ENCODE data around the gene LHFPL4. TPM values are rescaled to one million over a fixed set of nuclear protein-coding genes. Genes with fewer than 3 reads are reported as not detected.

LHFPL4 gene
- total and polyA plus RNA-seq, 2 of the 8 experiments (the other 6 are each of a cell fraction or from before 2014, with no cell fraction given): 5.0 to 16.9 TPM

GRCh38 chr3:9552252-9552999 is 1.2 kb downstream of the LHFPL4 start (continued):
- TF ChIP-seq SIN3A (conservative IDR thresholded peaks at IDR 0.05 in 1 of 2, IDR thresholded peaks at IDR 0.05 in 1 of 2; ENCODE audit: low read depth in 1 of 2, low read length in 2 of 2) (peak; percentile 100), JUN (IDR thresholded peaks at IDR 0.05; ENCODE audit: low read depth, low read length) (no peak), ATF2 (IDR thresholded peaks at IDR 0.05; ENCODE audit: low read length) (no peak), YY1 (IDR thresholded peaks at IDR 0.05; ENCODE audit: low read depth, low read length) (no peak), POU5F1 (IDR thresholded peaks at IDR 0.05; ENCODE audit: low read depth, low read length) (no peak), TAF7 (optimal IDR thresholded peaks at IDR 0.05; ENCODE audit: borderline replicate concordance, low read depth, low read length) (peak; percentile 80), EGR1 (IDR thresholded peaks at IDR 0.05; ENCODE audit: borderline replicate concordance, low read depth, low read length) (no peak), SIRT6 (IDR thresholded peaks at IDR 0.05; ENCODE audit: low read length) (no peak), HDAC6 (IDR thresholded peaks at IDR 0.05; ENCODE audit: low read depth, low read length) (no peak), BRCA1 (IDR thresholded peaks at IDR 0.05; ENCODE audit: low read depth, low read length) (no peak)
- TF ChIP-seq, protein P1, sequence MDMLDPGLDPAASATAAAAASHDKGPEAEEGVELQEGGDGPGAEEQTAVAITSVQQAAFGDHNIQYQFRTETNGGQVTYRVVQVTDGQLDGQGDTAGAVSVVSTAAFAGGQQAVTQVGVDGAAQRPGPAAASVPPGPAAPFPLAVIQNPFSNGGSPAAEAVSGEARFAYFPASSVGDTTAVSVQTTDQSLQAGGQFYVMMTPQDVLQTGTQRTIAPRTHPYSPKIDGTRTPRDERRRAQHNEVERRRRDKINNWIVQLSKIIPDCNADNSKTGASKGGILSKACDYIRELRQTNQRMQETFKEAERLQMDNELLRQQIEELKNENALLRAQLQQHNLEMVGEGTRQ (IDR thresholded peaks at IDR 0.05; ENCODE audit: low read length): no peak
- TF ChIP-seq, protein P2, sequence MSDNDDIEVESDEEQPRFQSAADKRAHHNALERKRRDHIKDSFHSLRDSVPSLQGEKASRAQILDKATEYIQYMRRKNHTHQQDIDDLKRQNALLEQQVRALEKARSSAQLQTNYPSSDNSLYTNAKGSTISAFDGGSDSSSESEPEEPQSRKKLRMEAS (IDR thresholded peaks at IDR 0.05): peak; percentile 92

All from H1 (cell line).